Pancreas (tissue), 10 donors: ENCODE results near the gene THSD7B. TPM values are rescaled to one million over a fixed set of nuclear protein-coding genes. Genes with fewer than 3 reads are reported as not detected.

Experiments
- ATAC-seq, 4 donors: fragments of 200-7000 bp; cut with Tn5 transposase; one replicate each; pipeline versions ENCODE4 v1.8.0 to v1.9.1; 2020; ENCODE audit warnings: mild to moderate bottlenecking in 4 of 4, moderate library complexity in 4 of 4
- DNase-seq, 6 donors: peaks; one replicate each; pipeline ENCODE4 v3.0.0-alpha.2; 2020
- FAIRE-seq: peaks from 2 replicates; lab custom pipeline; 2012; peaks lifted over from hg19 to GRCh38; lab: Jason Lieb, UNC
- H3K27ac ChIP-seq, 4 donors: fragments of 200-600 bp; sonication (generic); 1 replicate in 3 of 4; 2 replicates in 1 of 4; pipeline versions ENCODE4 v1.5.0 to v1.8.0; 2020
- H3K27me3 ChIP-seq, 4 donors: fragments of 200-600 bp; one replicate each; pipeline ENCODE4 v1.8.0; 2021
- H3K36me3 ChIP-seq, 3 donors: fragments of 200-600 bp; sonication (generic) in 1 of 3; one replicate each; pipeline versions ENCODE4 v1.5.0 to v1.8.0; 2020 to 2021
- H3K4me1 ChIP-seq, 3 donors: fragments of 200-600 bp; one replicate each; pipeline ENCODE4 v1.8.0; 2021
- H3K4me3 ChIP-seq, 4 donors: fragments of 200-600 bp; sonication (generic) in 2 of 4; one replicate each; pipeline versions ENCODE4 v1.5.0 to v1.8.0; 2020 to 2021
- H3K9me3 ChIP-seq, 4 donors: fragments of 200-600 bp; one replicate each; pipeline ENCODE4 v1.8.0; 2021
- whole genome bisulfite sequencing, 2 donors: extraction: QIAGEN DNeasy Blood & Tissue Kit; methylation state at CpG; one replicate each; pipeline ENCODE4 v1.1.7; 2013; 5-methylcytosine and 5-hydroxymethylcytosine counted together
- intact Hi-C, 3 donors: fragments of 100-400 bp; cut with DNase I; formaldehyde crosslinking; loops; one replicate each; pipeline versions ENCODE4 v1.11.1 to v1.14.2; 2022
- polyA plus RNA-seq, 2 donors: library from polyadenylated mRNA; stranded (reverse); fragments of 200-250 nt; gene quantifications; one replicate each; pipeline ENCODE4 v1.2.3, GENCODE V29; 2013
- total RNA-seq, 6 donors: library from RNA; stranded (reverse); fragmentation: NEBNext Ultra II Directional in 4 of 6; extraction: Animal tissue kit (Norgen Biotek cat#: 25700) in 4 of 6; gene quantifications; one replicate each; pipeline versions ENCODE4 v1.2.1 to v1.2.4, GENCODE V29; 2021 to 2023
- TF ChIP-seq, protein P1 (sequence below), 4 donors: fragments of 200-600 bp; sonication (generic) in 3 of 4; IDR thresholded peaks; one replicate each; pipeline versions ENCODE4 v1.5.0 to v1.8.0; 2021; ENCODE audit warnings: antibody characterized with exemption in 4 of 4
- donor health status: healthy with polysubstance abuse.
- donor health status: DM: no; HTN: no; CAD: no; lungs with moderate emphysema.
- donor health status: DM: no; HTN: no; CAD: no.
- donor health status: control.
- donor health status: control.
- donor health status: Bipolar disorder and iron deficiency.
- donor health status: DM: yes; HTN: yes; CAD: no.
- donor health status: DM: no; HTN: no; CAD: no.
- donor health status: DM: no; HTN: no; CAD: no.
- donor health status: DM: yes; HTN: yes; CAD: no.

THSD7B gene
- total and polyA plus RNA-seq, 8 donors, result 0.02 to 0.18 (median 0.07) TPM; not detected in 4

DNA sequence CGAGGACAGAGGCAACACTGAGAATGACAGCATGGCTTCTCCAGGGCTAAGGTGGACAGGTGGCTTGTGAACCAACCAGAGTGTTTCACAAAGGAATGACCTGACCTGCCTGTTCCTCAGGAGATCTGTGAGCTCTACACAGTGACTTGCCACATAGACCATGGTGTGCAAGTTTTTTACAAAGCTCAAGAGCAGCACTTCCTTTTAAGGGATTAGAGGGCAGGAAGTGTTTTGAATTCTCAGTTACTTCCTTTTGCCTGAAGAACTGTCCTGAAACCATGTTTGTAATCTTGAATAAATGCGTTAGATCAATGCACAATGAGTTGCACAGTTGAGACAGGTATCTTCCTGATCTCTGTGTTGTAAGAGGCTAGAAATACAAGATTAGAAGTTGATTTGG lies 421.9 kb downstream of the THSD7B start:
- ATAC-seq (no peak), DNase-seq (no peak), FAIRE-seq (no peak)
- Histone ChIP-seq H3K4me3 (no peak overlapping the region), H3K27me3 (no peaks in the 10 kb centered on the region), H3K9me3 (no peaks in the 10 kb centered on the region), H3K27ac (no peak overlapping the region), H3K36me3 (no peaks in the 10 kb centered on the region), H3K4me1 (no peaks in the 10 kb centered on the region)
- intact Hi-C loops, result no loop called here
- WGBS, 2 donors, result 64 to 68% methylated on average over 2 of the region's 2 CpGs
- TF ChIP-seq, protein P1, sequence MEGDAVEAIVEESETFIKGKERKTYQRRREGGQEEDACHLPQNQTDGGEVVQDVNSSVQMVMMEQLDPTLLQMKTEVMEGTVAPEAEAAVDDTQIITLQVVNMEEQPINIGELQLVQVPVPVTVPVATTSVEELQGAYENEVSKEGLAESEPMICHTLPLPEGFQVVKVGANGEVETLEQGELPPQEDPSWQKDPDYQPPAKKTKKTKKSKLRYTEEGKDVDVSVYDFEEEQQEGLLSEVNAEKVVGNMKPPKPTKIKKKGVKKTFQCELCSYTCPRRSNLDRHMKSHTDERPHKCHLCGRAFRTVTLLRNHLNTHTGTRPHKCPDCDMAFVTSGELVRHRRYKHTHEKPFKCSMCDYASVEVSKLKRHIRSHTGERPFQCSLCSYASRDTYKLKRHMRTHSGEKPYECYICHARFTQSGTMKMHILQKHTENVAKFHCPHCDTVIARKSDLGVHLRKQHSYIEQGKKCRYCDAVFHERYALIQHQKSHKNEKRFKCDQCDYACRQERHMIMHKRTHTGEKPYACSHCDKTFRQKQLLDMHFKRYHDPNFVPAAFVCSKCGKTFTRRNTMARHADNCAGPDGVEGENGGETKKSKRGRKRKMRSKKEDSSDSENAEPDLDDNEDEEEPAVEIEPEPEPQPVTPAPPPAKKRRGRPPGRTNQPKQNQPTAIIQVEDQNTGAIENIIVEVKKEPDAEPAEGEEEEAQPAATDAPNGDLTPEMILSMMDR (IDR thresholded peaks at IDR 0.05), result no peak

DNA sequence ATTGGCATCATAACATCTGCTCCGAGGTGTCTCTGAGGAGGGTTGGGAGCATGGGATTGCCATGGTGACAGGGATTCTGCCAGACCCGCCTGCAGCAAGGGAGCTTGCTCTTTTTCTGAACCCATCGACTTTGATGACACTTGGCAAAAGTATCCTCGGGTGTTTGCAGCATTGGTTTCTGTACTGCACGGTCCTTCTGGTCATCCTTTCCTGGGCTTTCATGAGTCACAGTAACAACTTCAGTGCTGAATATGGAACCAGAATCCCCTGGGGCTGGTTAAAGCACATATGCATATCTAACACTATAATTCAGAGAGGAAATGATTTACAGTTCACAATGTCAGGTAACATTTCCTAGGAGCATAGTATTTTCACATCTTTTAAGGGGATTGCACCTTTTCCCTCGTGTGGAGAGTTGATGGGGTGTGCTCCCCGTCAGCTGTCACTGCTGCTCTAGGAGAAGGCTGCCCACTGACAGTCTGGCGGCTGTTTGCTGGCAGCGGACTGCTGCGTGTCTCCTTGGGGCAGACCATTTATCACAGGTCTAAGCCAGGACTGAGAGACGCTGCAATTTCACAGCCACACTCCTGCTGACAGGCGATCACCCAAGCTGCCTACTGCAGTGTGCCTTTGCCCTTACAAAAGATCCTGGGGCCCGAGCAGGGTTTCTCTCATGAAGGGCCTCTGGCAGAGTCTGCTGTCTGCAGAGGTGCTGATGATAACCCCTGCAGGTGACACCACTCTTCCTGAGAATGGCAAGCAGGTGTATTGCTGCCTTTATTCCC lies 425.3 kb downstream of the THSD7B start:
- Histone ChIP-seq H3K9me3 (no peaks in the 10 kb centered on the region), H3K4me1 (no peaks in the 10 kb centered on the region), H3K36me3 (no peaks in the 10 kb centered on the region), H3K4me3 (no peak overlapping the region), H3K27ac (no peak overlapping the region), H3K27me3 (peaks cover 0 to 4% (median 0%) of the 10 kb centered on the region in 4 donors)
- ATAC-seq (no peak), DNase-seq (peak in 2 of 6 donors; percentile 22 to 44), FAIRE-seq (no peak)
- intact Hi-C loops, result no loop called here
- WGBS, 2 donors, result 25 to 27% methylated on average over 13 of the region's 13 CpGs
- TF ChIP-seq, protein P1 (IDR thresholded peaks at IDR 0.05), result no peak

DNA sequence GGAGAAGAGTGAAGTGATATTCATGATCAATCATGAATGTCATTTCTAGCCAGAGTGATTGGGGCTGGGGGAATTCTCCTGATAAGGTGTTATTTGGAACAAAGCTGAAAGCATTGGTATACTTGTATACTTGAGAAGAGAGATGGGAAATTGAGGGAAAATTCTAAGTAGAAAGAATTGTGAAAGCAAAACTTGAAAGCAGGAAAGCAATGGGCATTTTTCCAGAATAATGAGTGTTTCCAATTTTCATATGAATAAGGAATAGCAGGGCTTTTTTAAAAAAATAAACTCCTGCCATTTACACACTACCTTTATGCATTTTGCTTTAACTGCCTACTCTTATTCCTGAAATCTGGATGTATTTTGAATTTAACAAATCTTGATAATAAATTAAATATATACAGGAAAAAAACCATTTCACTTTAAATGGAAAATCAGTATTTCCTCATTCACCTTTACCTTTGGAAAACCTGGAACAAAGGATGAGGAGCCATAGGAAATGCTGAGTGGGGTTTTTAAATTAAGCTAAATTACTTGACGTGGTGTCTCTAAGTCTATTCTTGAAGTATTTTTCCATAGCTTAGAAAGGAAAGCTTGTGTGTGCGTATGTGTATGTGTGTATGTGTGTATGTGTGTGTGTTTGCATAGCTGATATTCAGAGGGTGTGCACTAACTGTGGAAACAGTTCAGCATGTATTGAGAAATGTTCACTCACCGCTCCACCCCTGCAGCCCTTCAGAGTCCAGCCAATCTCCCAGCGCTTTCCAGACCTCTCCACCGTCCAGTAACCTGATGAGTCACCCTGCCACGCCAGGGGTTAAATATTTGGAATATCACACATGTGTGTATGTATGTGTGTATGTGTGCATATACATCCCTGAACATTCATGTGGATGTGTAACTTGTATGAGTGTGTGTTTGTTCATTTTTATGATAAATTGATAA lies 427.3 kb downstream of the THSD7B start:
- no peaks in the 10 kb centered on the region for H3K4me1 ChIP-seq
- no peak overlapping the region for H3K4me3 ChIP-seq
- H3K27me3 ChIP-seq, result peaks cover 0 to 4% (median 0%) of the 10 kb centered on the region in 4 donors
- no peaks in the 10 kb centered on the region for H3K9me3 ChIP-seq
- 45 to 65% methylated on average over 6 of the region's 6 CpGs for WGBS, 2 donors
- FAIRE-seq, result no peak
- H3K36me3 ChIP-seq, result no peaks in the 10 kb centered on the region
- H3K27ac ChIP-seq, result no peak overlapping the region
- TF ChIP-seq, protein P1 (IDR thresholded peaks at IDR 0.05), result no peak
- DNase-seq, result no peak
- no peak for ATAC-seq
- intact Hi-C loops, result no loop called here

DNA sequence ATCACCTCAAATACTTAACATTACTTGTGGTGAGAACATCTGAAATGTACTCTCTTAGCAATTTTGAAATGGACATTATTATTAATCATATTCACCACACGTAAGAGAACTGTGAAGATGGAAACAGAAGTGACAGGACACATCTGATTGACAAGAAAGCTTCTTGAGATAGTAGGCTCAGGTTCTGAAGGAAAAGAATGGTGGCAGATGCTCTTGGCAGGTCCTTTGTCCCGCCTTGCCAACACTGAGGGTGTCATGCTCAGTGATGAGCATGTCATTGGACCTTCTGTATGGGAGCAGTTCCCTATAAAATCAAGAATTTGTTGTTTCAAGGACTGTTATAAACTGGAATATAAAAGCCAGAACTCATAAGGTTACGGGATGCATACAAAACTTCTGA lies 428.1 kb downstream of the THSD7B start:
- 66 to 78% methylated on average over 3 of the region's 3 CpGs for WGBS, 2 donors
- Histone ChIP-seq H3K27me3 (peaks cover 0 to 4% (median 0%) of the 10 kb centered on the region in 4 donors), H3K27ac (no peak overlapping the region), H3K9me3 (no peaks in the 10 kb centered on the region), H3K4me3 (no peak overlapping the region), H3K4me1 (no peaks in the 10 kb centered on the region), H3K36me3 (no peaks in the 10 kb centered on the region)
- DNase-seq, result no peak
- intact Hi-C loops, result no loop called here
- ATAC-seq, result no peak
- TF ChIP-seq, protein P1 (IDR thresholded peaks at IDR 0.05), result no peak
- no peak for FAIRE-seq
